AG09309 (cell line): ENCODE data around the gene POP5.
"Not testable (repeated sequence)": the region's sequence is repeated elsewhere in the genome, so short reads cannot be mapped to it uniquely, and the experiment has no call there.

ENCODE experiments used
- DNase-seq: peaks from one replicate; pipeline ENCODE4 v3.0.0-alpha.2; 2010; ENCODE audit warnings: low read depth
- H3K4me3 ChIP-seq: 2 replicates; pipeline ENCODE4 v1.5.1; 2011; ENCODE audit warnings: mild to moderate bottlenecking, low read depth, low read length, moderate library complexity; ENCODE audit not compliant: control insufficient read depth
- TF ChIP-seq, protein P1 (sequence below): IDR thresholded peaks from 2 replicates; pipeline ENCODE4 v1.5.1; 2011; ENCODE audit warnings: mild to moderate bottlenecking, low read depth, low read length, inconsistent platforms; ENCODE audit not compliant: insufficient read depth, control insufficient read depth; ENCODE audit errors: missing control alignments

The POP5 gene

GRCh38 chr12:120618954-120619615 is 37.9 kb upstream of the POP5 start:
- no peak for DNase-seq
- no peak overlapping the region for H3K4me3 ChIP-seq
- TF ChIP-seq, protein P1, sequence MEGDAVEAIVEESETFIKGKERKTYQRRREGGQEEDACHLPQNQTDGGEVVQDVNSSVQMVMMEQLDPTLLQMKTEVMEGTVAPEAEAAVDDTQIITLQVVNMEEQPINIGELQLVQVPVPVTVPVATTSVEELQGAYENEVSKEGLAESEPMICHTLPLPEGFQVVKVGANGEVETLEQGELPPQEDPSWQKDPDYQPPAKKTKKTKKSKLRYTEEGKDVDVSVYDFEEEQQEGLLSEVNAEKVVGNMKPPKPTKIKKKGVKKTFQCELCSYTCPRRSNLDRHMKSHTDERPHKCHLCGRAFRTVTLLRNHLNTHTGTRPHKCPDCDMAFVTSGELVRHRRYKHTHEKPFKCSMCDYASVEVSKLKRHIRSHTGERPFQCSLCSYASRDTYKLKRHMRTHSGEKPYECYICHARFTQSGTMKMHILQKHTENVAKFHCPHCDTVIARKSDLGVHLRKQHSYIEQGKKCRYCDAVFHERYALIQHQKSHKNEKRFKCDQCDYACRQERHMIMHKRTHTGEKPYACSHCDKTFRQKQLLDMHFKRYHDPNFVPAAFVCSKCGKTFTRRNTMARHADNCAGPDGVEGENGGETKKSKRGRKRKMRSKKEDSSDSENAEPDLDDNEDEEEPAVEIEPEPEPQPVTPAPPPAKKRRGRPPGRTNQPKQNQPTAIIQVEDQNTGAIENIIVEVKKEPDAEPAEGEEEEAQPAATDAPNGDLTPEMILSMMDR: no peak

- DNase-seq, H3K4me3 ChIP-seq: not testable (repeated sequence)
Observed at GRCh38 chr12:120617767-120618166, 36.6 kb upstream of the POP5 start.

GRCh38 chr12:120617193-120617592 is 36.0 kb upstream of the POP5 start:
- H3K4me3 ChIP-seq, DNase-seq: not testable (repeated sequence)

DNA sequence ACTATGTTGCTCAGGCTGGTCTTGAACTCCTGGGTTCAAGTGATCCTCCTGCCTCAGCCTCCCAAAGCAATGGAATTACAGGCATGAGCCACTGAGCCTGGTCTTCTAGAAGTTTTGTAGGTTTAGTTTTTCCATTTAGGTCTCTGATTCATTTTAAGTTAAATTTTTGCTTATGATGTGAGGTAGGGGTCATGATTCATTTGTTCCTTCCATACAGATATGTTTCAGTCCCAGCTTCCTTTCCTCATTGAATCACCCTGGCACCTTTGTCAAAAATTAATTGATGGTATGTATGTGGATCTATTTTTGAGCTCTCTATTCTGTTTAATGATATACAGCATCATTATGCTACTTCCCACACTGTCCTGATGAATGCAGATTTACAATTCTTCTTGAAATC is 33.6 kb upstream of the POP5 start:
- no peak for DNase-seq
- no peak overlapping the region for H3K4me3 ChIP-seq
- TF ChIP-seq, protein P1: no peak

DNA sequence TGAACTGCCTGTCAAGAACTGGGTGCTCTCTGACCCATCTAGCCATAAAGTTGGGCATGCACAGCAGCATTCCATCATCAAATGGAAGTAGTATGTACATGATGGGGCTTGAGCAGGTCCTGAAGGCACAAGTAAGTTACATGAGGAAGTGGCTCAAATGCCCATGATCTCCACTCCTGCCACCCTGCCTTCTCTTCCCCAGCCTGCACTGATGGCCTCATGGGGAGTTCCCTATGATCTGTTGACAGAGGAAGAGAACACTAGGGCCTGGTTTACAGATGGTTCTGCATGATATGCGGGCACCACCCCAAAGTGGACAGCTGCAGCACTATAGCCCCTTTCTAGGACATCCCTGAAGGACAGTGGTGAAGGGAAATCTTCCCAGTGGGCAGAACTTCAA is 30.3 kb upstream of the POP5 start:
- DNase-seq: not testable (repeated sequence)

GRCh38 chr12:120610560-120610959 is 29.4 kb upstream of the POP5 start:
- H3K4me3 ChIP-seq: no peak overlapping the region
- DNase-seq: no peak
- TF ChIP-seq, protein P1: no peak

More for the DNA sequence above, 30.3 kb upstream of the POP5 start:
- not testable (repeated sequence) for H3K4me3 ChIP-seq

GRCh38 chr12:120602416-120602815 is 21.2 kb upstream of the POP5 start:
- DNase-seq, H3K4me3 ChIP-seq: not testable (repeated sequence)

DNA sequence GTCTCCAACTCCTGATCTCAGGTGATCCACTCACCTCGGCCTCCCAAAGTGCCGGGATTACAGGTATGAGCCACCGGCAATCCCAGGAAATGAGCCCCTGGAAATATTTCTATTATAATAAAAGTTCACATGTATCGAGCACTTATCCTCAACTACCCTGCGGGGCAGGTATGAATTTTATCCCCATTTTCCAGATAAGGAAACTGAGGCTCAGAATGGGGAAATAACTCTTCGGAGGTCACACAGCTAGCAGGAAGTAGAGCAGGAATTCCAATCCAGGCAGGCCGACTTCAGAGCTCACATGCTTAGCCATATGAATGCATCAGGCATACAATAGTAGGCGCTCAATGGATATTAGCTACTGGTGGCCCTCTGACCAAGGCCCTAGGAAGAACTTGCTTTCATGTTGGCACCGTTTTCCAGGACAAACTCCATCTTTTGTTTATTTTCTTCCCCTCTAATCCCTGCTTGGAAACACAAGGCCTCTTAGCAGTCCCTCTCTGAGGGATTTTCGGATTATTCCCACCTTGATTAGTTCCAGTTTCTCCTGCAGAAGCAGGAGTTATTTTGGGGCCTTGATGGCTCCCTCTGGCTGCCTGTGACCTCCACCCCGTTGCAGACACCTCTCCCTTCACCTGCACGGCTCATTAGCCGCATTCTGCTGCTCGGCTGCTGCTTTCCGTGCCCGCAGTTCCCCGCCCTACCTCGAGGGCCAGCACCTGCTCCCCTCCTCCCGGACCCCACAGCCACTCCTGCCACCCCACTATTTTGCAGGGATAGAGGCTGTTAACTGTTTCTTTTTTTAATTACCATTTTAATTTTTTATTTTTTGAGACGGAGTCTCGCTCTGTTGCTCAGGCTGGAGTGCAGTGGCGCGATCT is 18.7 kb upstream of the POP5 start:
- no peak overlapping the region for H3K4me3 ChIP-seq
- DNase-seq: no peak
- TF ChIP-seq, protein P1: no peak
